Bronchial epithelial cell (primary cell): ENCODE results near the gene RGS11. TPM values are rescaled to one million over a fixed set of nuclear protein-coding genes. Genes with fewer than 3 reads are reported as not detected.

Source experiments
- DNase-seq: peaks from one replicate; pipeline ENCODE4 v3.0.0-alpha.2; 2010; ENCODE audit warnings: low read depth
- FAIRE-seq: peaks from 2 replicates; lab custom pipeline; 2011; peaks lifted over from hg19 to GRCh38; lab: Jason Lieb, UNC
- H3K27me3 ChIP-seq: 2 replicates; pipeline ENCODE4 v1.5.1; 2011; ENCODE audit warnings: low read length; ENCODE audit not compliant: control insufficient read depth, insufficient read depth
- H3K36me3 ChIP-seq: 2 replicates; pipeline ENCODE4 v1.5.1; 2011; ENCODE audit warnings: low read length; ENCODE audit not compliant: control insufficient read depth, insufficient read depth
- H3K4me3 ChIP-seq: 2 replicates; pipeline ENCODE4 v1.5.1; 2011; ENCODE audit warnings: mild to moderate bottlenecking, low read depth, low read length, control low read depth
- CTCF ChIP-seq: IDR thresholded peaks from 2 replicates; pipeline ENCODE4 v1.5.1; 2011; ENCODE audit warnings: mild to moderate bottlenecking, moderate library complexity, low read length, control low read depth, inconsistent platforms; ENCODE audit not compliant: insufficient read depth, severe bottlenecking
- total RNA-seq: library from RNA; depleted of rRNA; stranded (reverse); fragments of >200 nt; gene quantifications from 2 replicates; pipeline ENCODE4 v1.2.1, GENCODE V29; 2014

RGS11 gene
- total RNA-seq, 1 donor from 2014 or later: not detected

DNA sequence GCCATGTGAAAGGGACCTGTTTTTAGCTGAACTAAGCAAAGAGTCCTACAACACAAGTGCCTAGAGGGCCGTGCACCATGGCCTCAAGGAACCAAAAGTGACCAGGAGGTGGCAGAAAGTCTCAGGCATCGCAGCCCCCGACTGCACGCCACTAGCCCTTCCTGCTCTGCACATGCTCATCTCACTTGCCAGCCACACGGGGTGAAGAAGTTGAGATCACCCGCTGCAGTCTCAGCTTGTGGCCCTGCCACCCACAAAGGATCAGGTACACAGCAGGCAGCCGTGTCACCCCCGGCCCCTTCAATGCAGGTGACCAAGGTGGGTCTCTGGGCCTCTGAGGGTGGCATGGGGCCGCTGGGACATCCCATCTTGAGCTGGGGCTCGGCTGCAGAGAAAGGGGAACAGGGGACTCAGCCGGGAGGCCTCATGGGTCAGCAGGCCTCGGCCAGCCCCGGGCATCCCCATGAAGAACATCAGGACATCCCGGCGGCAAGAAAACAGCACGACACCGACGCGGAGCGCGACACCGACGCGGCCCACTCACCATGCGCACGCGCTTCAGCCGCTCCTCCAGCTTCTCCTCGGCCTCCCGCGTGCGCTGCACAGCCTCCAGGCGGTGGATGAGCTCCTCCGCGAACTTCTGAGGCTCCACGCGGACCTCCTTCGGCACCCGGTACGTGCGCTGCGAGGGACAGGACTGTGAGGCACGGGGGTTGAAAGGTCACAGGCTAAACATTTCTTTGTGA, 28.2 kb upstream of the RGS11 start:
- TF ChIP-seq CTCF: no peak
- H3K27me3 ChIP-seq: no peaks in the 10 kb centered on the region
- peaks cover 24% of the 10 kb centered on the region for H3K36me3 ChIP-seq
- FAIRE-seq: no peak
- H3K4me3 ChIP-seq: no peak overlapping the region
- DNase-seq: no peak

GRCh38 chr16:301950-302349, 26.2 kb upstream of the RGS11 start:
- no peak for TF ChIP-seq CTCF
- Histone ChIP-seq H3K27me3 (no peaks in the 10 kb centered on the region), H3K36me3 (peaks cover 24% of the 10 kb centered on the region), H3K4me3 (no peak overlapping the region)
- no peak for FAIRE-seq
- DNase-seq: no peak

- no peak for DNase-seq
- H3K36me3 ChIP-seq: peaks cover 26% of the 10 kb centered on the region
Measured at GRCh38 chr16:301235-301634, 25.5 kb upstream of the RGS11 start.

DNA sequence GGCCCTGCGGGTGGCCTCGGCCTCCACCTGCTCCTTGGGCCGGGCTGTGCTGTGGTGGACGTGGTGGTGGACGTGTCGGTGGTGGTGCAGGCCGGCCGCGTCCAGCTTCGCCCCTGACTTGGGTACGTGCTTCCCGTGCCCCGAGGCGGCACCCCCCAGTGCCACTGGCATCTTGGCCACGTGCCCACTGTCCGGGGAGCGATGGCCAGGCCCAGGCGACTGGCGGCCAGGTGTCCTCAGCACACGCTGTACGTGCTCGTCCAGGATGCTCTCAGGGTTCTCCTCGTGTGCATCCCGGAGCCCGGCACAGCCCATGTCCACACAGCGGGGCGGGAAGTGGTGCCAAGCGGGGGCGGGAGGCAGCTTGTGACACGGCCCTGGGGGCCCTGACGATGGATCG, 22.1 kb upstream of the RGS11 start:
- no peak for TF ChIP-seq CTCF
- DNase-seq: no peak
- H3K4me3 ChIP-seq: no peak overlapping the region
- H3K36me3 ChIP-seq: peaks cover 30% of the 10 kb centered on the region
- FAIRE-seq: no peak
- H3K27me3 ChIP-seq: no peaks in the 10 kb centered on the region

More at GRCh38 chr16:301235-301634, 25.5 kb upstream of the RGS11 start:
- no peak for TF ChIP-seq CTCF
- Histone ChIP-seq H3K27me3 (no peaks in the 10 kb centered on the region), H3K4me3 (no peak overlapping the region)
- no peak for FAIRE-seq

- no peaks in the 10 kb centered on the region for H3K27me3 ChIP-seq
- DNase-seq: no peak
- H3K4me3 ChIP-seq: no peak overlapping the region
- FAIRE-seq: no peak
- H3K36me3 ChIP-seq: peaks cover 32% of the 10 kb centered on the region
- TF ChIP-seq CTCF: no peak
Measured at GRCh38 chr16:296806-297510, 21.2 kb upstream of the RGS11 start.
